Measurements from ENCODE around the gene PIEZO1.

GRCh38 chr16:88783391-88784073 is 1.5 kb downstream of the PIEZO1 start:
- TF ChIP-seq CTCF (IDR thresholded peaks at IDR 0.05; ENCODE audit: low read depth, low read length, poor library complexity, severe bottlenecking) (no peak), EZH2phosphoT487 (IDR thresholded peaks at IDR 0.05; ENCODE audit: borderline replicate concordance, low read length) (no peak)

All from DOHH2 (cell line).